ENCODE data around the gene CSTPP1.
A peak's percentile ranks its signal among the peaks of the same experiment; 100 is the strongest.
"Not testable (repeated sequence)": the region's sequence is repeated elsewhere in the genome, so short reads cannot be mapped to it uniquely, and the experiment has no call there.

CSTPP1 gene

GRCh38 chr11:47062736-47063135 is 126.2 kb downstream of the CSTPP1 start:
- H3K4me1 ChIP-seq = peaks cover 0 to 18% (median 11%) of the 10 kb centered on the region in 10 experiments; a peak in 10 of 20 replicates
- peaks cover 4 to 19% (median 10%) of the 10 kb centered on the region in 11 experiments; a peak in 18 of 22 replicates for H3K36me3 ChIP-seq
- no peak overlapping the region for H3K4me2 ChIP-seq
- no peak overlapping the region for H3K4me3 ChIP-seq
- TF ChIP-seq Cebpa-rat (IDR thresholded peaks at IDR 0.05) = no peak
- no peaks in the 10 kb centered on the region for H3K27me3 ChIP-seq
- H3K9ac ChIP-seq = no peak overlapping the region
- no peaks in the 10 kb centered on the region for H4K20me1 ChIP-seq
- H3K27ac ChIP-seq = no peak overlapping the region
- peaks cover 5 to 12% (median 10%) of the 10 kb centered on the region in 11 experiments for H3K9me3 ChIP-seq (replicated peaks in 1 of 11)

GRCh38 chr11:47067401-47067800 is 130.8 kb downstream of the CSTPP1 start:
- no peaks in the 10 kb centered on the region for H3K4me1 ChIP-seq
- H3K27me3 ChIP-seq = no peaks in the 10 kb centered on the region
- no peak overlapping the region for H3K4me3 ChIP-seq
- no peak overlapping the region for H3K9ac ChIP-seq
- no peak overlapping the region for H3K4me2 ChIP-seq
- no peaks in the 10 kb centered on the region for H4K20me1 ChIP-seq
- H3K27ac ChIP-seq = no peak overlapping the region
- no peaks in the 10 kb centered on the region for H3K9me3 ChIP-seq (replicated peaks in 1 of 11)
- H3K36me3 ChIP-seq = peaks cover 0 to 4% (median 0%) of the 10 kb centered on the region in 11 experiments; a peak in 2 of 22 replicates
- no peak for TF ChIP-seq Cebpa-rat (IDR thresholded peaks at IDR 0.05)

GRCh38 chr11:47070769-47071168 is 134.2 kb downstream of the CSTPP1 start:
- Histone ChIP-seq H3K4me2 (no peak overlapping the region), H3K36me3 (no peaks in the 10 kb centered on the region), H3K9ac (no peak overlapping the region), H4K20me1 (no peaks in the 10 kb centered on the region), H3K4me1 (no peaks in the 10 kb centered on the region), H3K27ac (no peak overlapping the region), H3K27me3 (no peaks in the 10 kb centered on the region), H3K4me3 (no peak overlapping the region), H3K9me3 (replicated peaks in 1 of 11) (no peaks in the 10 kb centered on the region)
- no peak for TF ChIP-seq Cebpa-rat (IDR thresholded peaks at IDR 0.05)

GRCh38 chr11:47071341-47071740 is 134.8 kb downstream of the CSTPP1 start:
- TF ChIP-seq Cebpa-rat (IDR thresholded peaks at IDR 0.05) = no peak
- no peaks in the 10 kb centered on the region for H3K27me3 ChIP-seq
- no peaks in the 10 kb centered on the region for H3K9me3 ChIP-seq (replicated peaks in 1 of 11)
- no peak overlapping the region for H3K4me3 ChIP-seq
- H3K9ac ChIP-seq = no peak overlapping the region
- no peak overlapping the region for H3K4me2 ChIP-seq
- H4K20me1 ChIP-seq = no peaks in the 10 kb centered on the region
- no peak overlapping the region for H3K27ac ChIP-seq
- no peaks in the 10 kb centered on the region for H3K36me3 ChIP-seq
- H3K4me1 ChIP-seq = no peaks in the 10 kb centered on the region

GRCh38 chr11:47071791-47072261 is 135.3 kb downstream of the CSTPP1 start:
- Histone ChIP-seq H3K4me2 (no peak overlapping the region), H3K27ac (no peak overlapping the region), H3K9me3 (replicated peaks in 1 of 11) (no peaks in the 10 kb centered on the region), H3K36me3 (no peaks in the 10 kb centered on the region), H3K4me3 (no peak overlapping the region), H3K9ac (no peak overlapping the region), H3K27me3 (no peaks in the 10 kb centered on the region), H3K4me1 (no peaks in the 10 kb centered on the region), H4K20me1 (no peaks in the 10 kb centered on the region)
- no peak for TF ChIP-seq Cebpa-rat (IDR thresholded peaks at IDR 0.05)

GRCh38 chr11:47078751-47079521 is 142.4 kb downstream of the CSTPP1 start:
- TF ChIP-seq Cebpa-rat (IDR thresholded peaks at IDR 0.05) = no peak
- Histone ChIP-seq H3K27me3 (no peaks in the 10 kb centered on the region), H3K4me3 (no peak overlapping the region), H3K9ac (no peak overlapping the region), H3K4me2 (no peak overlapping the region), H3K36me3 (no peaks in the 10 kb centered on the region), H3K9me3 (replicated peaks in 1 of 11) (peaks cover 0 to 10% (median 0%) of the 10 kb centered on the region in 11 experiments; a peak in 5 of 22 replicates), H3K4me1 (peaks cover 0 to 5% (median 0%) of the 10 kb centered on the region in 10 experiments; a peak in 4 of 20 replicates), H4K20me1 (no peaks in the 10 kb centered on the region), H3K27ac (no peak overlapping the region)

GRCh38 chr11:47080775-47081174 is 144.2 kb downstream of the CSTPP1 start:
- Histone ChIP-seq H3K9me3 (replicated peaks in 1 of 11) (peaks cover 0 to 10% (median 0%) of the 10 kb centered on the region in 11 experiments; a peak in 5 of 22 replicates), H3K4me1 (peaks cover 0 to 11% (median 0%) of the 10 kb centered on the region in 10 experiments; a peak in 5 of 20 replicates)
- not testable (repeated sequence) for H3K9ac ChIP-seq, H3K27me3 ChIP-seq, H3K4me3 ChIP-seq, H3K4me2 ChIP-seq, H3K27ac ChIP-seq, H4K20me1 ChIP-seq, H3K36me3 ChIP-seq

GRCh38 chr11:47083913-47084312 is 147.4 kb downstream of the CSTPP1 start:
- H3K9ac ChIP-seq = no peak overlapping the region
- no peak for TF ChIP-seq Cebpa-rat (IDR thresholded peaks at IDR 0.05)

GRCh38 chr11:47087801-47088200 is 151.2 kb downstream of the CSTPP1 start:
- Histone ChIP-seq H3K36me3 (no peaks in the 10 kb centered on the region), H3K27me3 (no peaks in the 10 kb centered on the region), H3K4me2 (peak overlapping the region in 3 of 11 experiments; percentile 7 to 55 (median 39); a peak in 4 of 22 replicates), H4K20me1 (no peaks in the 10 kb centered on the region), H3K9me3 (replicated peaks in 1 of 11) (peaks cover 0 to 13% (median 0%) of the 10 kb centered on the region in 11 experiments; a peak in 7 of 22 replicates), H3K27ac (no peak overlapping the region), H3K4me1 (peaks cover 0 to 18% (median 3%) of the 10 kb centered on the region in 10 experiments; a peak in 8 of 20 replicates), H3K9ac (no peak overlapping the region), H3K4me3 (no peak overlapping the region)
- TF ChIP-seq Cebpa-rat (IDR thresholded peaks at IDR 0.05) = no peak

More at GRCh38 chr11:47083913-47084312, 147.4 kb downstream of the CSTPP1 start:
- no peak overlapping the region for H3K4me3 ChIP-seq
- peaks cover 0 to 18% (median 3%) of the 10 kb centered on the region in 10 experiments; a peak in 8 of 20 replicates for H3K4me1 ChIP-seq
- no peaks in the 10 kb centered on the region for H4K20me1 ChIP-seq
- no peak overlapping the region for H3K27ac ChIP-seq
- H3K9me3 ChIP-seq (replicated peaks in 1 of 11) = peaks cover 0 to 10% (median 0%) of the 10 kb centered on the region in 11 experiments; a peak in 5 of 22 replicates
- H3K36me3 ChIP-seq = no peaks in the 10 kb centered on the region
- peak overlapping the region in 3 of 11 experiments; percentile 12 to 32 (median 26); a peak in 4 of 22 replicates for H3K4me2 ChIP-seq
- H3K27me3 ChIP-seq = no peaks in the 10 kb centered on the region
